A172 (cell line): Measurements from ENCODE around the gene NMRK2. TPM values are rescaled to one million over a fixed set of nuclear protein-coding genes. Genes with fewer than 3 reads are reported as not detected.
"Not testable (repeated sequence)": the region's sequence is repeated elsewhere in the genome, so short reads cannot be mapped to it uniquely, and the experiment has no call there.

Experiments
- DNase-seq: peaks from one replicate; pipeline ENCODE4 v3.0.0-alpha.2; 2015; ENCODE audit warnings: low spot score
- total RNA-seq: library from RNA; depleted of rRNA; stranded (reverse); fragments of >200 nt; shearing (Covaris generic); gene quantifications from 2 replicates; pipeline ENCODE4 v1.2.3, GENCODE V29; 2014

The NMRK2 gene
- total RNA-seq, 1 experiment from 2014 or later = not detected

DNA sequence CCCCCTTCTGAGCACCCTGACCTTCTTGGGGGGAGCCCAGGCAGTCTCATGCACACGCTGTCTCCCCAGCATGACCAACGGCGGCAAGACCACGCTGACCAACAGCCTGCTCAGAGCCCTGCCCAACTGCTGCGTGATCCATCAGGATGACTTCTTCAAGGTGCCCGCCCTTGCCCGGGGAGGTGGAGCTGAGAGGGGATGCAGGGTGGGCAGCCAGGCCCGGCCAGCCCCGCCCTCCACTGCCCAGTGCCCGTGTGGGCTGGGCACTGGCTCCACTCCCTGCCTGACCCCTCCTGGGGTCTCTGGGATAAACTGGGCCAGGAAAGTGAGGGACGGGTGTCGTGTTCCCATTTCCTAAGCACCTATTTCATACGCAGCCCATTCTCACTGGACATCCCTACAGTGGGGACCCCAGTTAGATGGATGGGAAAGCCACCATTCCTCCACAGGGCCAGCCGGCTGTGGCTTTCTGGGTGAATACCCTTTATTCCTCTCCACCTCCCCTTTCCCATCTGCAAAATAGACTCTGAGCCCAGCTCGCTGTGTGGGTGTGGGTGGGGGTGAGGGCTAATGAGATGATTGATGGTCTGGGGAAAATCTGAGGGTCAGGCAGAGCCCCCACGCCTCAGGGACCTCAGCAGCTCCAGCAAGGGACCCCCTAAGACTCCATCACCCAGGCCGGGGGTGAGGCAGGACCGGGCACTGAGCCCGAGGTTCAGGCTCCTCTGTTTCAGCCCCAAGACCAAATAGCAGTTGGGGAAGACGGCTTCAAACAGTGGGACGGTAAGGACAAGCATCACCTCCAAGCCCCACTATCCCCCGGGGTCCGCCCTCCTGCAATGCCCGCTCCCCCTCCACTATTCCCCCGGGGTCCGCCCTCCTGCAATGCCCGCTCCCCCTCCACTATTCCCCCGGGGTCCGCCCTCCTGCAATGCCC, 3.9 kb downstream of the NMRK2 start:
- no peak for DNase-seq

DNA sequence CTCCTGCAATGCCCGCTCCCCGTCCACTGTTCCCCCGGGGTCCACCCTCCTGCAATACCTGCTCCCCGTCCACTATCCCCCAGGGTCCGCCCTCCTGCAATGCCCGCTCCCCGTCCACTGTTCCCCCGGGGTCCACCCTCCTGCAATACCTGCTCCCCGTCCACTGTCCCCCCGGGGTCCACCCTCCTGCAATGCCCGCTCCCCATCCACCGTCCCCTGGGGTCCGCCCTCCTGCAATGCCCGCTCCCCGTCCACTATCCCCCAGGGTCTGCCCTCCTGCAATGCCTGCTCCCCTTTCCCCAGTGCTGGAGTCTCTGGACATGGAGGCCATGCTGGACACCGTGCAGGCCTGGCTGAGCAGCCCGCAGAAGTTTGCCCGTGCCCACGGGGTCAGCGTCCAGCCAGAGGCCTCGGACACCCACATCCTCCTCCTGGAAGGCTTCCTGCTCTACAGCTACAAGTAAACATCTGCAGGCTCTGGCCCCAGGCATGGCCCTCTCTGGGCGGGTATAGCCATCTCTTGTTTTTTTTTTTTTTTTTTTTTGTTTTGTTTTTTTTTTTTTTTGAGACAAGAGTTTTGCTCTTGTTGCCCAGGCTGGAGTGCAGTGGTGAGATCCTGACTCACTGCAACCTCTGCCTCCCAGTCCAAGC, 5.6 kb downstream of the NMRK2 start:
- not testable (repeated sequence) for DNase-seq

DNA sequence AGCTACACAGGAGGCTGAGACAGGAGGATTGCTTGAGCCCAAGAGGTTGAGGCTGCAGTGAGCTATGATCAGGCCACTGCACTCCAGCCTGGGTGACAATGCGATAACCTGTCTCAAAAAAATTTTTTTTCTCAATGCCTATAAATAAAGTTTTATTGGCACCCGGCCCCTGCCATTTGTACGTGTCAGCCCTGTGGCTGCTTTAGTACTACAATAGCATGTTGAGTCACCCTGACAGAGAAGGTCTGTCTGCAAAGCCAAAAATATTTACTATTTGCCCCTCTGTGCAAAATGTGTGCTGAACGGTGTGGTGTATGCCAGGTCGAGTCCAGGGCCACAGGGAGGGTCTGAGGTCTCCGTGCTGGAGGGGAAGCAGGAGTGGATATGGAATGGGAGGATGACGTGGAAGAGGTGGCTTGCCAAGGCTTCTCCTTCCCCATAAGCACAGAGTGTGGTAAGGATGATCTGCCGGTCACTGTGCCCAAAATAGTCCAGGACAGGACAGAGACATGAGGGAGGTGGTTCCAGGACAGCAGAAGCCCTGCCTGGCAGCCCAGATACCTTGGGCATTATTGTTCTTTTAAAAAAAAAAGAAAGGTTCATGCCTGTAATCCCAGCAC, 10.0 kb downstream of the NMRK2 start:
- no peak for DNase-seq

DNA sequence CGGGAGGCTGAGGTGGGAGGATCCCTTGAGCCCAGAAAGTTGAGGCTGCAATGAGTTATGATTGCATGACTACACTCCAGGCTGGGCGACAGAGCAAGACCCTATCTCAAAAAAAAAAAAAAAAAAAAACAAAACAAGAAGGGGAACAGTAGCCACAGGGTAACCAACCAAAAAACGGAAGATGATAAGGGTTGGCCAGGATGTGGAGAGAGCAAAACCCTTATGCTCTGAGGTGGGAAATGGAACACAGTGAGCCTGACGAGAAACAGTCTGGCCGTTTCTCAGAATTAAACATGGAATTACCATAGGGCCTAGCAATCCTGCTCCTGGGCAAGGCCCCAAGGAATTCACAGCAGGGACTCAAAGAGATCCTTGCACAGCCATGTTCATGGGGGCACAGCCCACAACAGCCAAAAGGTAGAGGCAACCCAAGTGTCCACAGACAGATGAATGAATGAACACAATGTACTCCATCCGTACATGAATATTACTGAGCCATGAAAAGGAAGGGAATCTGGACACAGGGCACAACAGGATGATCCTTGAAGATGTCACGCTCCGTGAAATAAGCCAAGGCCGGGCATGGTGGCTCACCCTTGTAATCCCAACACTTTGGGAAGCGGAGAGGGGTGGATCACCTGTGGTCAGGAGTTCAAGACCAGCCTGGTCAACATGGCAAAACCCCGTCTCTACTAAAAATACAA, 11.3 kb downstream of the NMRK2 start:
- no peak for DNase-seq

DNA sequence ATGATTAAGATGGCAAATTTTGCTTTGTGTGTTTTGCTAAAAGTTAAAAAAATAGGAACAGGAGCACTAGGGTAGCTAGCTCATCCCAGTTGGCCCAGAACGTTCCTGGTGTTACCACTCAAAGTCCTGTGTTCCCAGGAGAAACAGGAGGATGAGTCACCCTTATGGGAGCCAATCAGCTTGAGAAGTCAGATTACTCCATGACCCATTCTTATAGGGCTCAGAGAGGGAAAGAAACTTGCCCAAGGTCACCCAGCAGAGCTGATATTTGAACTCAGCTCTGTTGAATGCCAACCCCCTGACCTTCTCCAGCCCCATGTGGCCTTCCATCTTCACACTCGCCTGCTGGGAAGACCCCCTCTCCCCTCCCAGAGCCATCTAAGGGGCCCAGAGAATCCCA, 13.0 kb downstream of the NMRK2 start:
- no peak for DNase-seq

DNA sequence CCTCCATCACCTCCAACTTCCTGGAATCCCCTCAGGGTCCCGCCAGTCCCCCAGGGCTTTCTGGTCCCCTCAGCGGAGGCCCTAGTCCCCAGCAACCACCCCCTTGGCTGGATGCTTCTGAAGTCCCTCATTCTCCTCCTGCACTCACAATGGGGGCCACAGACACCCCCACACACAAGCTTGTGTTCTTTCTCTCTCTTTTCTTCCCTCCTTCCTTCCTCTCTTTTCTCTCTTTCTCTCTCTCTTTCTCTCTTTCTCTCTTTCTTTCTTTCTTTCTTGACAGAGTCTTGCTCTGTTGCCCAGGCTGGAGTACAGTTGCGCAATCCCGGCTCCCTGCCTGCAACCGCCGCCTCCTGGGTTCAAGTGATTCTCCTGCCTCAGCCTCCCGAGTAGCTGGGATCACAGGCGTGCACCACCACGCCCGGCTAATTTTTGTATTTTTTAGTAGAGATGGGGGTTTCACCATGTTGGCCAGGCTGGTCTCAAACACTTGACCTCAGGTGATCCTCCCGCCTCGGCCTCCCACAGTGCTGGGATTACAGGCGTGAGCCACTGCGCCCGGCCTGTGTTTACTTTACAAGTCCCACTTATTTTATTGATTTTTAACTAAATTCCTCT, 14.6 kb downstream of the NMRK2 start:
- not testable (repeated sequence) for DNase-seq

DNA sequence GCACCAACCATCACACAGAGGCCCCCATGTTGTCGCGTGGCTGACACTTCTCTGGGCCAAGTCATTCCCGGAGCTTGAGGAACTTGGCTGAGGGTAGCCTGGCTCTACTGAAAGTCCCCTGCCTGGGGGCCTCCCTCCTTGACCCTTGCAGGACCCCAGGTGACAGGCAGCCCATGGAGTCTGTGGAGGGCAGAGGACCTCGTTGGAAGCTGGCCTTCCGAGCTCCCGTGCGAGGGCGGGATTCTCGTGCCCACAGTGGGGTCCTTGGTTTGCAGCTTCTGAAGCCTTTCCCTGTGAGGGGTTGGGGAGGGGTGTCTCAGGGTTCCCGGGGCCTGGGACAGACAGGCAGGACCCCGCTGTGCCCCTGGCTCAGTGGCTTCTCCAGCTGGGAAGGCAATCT, 16.4 kb downstream of the NMRK2 start:
- DNase-seq = no peak

DNA sequence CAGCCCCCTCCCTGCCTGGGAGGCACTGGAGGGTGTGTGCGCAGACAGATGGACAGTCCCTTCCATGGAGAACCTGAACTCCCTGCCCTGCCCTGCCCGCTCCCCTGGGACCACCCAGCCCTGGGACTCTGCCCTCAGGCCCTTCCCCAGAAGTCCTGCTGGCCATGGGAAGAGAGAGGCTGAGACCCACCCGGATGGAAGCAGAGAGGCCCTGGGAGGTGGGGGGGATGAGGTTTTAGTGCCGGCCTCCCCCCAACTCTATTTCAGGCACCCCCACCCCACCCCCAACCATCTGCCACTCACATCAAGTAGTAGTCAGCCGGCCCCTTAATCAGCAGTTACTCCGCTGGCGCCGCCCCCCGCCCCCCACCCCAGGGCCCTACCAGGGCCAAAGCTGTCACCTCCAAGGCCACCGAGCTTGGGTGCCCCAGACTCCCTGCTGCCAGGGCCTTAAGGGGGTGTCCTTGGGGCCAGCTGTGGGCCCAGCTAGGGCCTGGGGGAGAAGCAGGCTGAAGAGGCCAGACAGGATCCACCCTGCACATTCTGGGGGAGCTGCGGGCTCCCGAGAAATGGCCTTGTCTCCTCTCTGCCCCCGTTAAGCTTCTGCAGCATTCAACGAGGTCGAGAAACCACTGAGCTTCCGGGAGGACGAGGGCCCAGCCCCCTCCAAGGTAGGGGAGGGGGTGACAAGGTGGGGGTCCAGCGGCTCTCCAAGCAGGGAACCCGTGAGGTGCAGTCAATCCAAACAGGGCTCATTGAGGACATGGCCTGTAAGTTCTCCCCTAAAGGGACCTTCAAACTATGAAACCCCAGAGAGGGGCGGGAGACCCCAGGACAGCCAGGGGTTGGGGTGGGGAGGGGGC, 17.4 kb downstream of the NMRK2 start:
- DNase-seq = no peak

DNA sequence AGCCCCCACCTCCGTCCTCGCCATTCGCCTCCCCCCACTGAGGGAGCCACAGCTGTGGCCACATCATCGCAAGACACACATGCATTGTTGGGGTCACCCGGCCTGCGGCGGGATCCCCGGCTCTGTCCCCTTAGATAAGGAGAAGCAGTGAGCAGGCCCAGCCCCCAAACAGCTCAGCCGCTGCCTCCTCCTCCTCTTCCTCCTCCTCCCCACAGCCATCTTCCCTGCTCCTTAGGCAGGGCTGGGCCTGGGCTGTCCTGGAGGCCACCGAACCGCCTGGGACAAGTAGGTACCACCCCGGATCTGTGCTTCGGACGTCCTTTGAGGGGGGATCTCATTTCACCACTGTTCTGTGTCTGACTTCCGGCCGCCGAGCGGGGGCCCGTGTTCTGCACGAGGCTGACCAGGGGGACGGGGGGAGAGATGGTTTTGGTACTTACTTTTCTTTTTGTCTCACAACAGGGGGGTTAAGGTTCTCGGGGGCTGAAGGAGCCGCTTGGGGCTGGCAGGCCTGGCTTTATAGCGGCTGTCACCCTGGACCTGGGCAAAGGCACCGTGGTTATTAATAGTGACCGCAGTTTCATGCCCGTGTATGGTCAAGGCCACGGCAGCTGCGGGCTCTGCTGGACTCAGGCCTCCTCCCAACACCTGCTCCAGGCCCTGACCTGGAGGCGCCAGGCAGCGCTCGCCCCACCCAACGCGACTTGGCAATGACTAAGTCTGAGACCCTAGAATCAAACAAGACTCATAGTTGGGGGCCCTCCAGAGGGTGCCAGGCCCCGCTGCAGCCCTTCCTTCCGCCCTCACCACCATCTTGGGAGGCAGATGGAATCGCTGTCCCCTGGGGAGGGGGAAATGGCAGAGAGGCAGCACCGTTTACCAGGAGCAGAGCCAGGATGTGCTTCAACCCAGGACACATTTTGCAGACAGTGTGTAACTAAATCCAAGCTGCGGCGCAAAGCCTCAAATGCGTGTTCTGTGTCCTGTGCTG, 18.3 kb downstream of the NMRK2 start:
- DNase-seq = no peak

DNA sequence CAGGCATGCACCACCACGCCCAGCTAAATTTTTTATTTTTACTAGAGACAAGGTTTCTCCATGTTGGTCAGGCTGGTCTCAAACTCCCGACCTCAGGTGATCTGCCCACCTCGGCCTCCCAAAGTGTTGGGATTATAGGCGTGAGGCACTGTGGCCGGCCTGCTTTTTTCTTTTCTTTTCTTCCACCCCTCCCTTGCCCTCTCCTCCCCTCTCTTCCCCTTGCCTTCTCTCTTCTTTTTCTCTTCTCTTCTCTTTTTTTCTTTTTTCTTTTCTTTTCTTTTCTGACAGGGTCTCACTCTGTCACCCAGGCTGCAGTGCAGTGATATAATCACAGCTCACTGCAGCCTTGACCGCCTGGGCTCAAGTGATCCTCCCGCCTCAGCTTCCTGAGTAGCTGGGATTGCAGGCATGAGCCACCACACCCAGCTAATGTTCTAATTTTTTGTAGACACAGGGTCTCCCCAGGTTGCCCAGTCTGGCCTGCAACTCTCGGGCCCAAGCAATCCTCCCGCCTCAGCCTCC, 19.9 kb downstream of the NMRK2 start:
- DNase-seq = not testable (repeated sequence)

DNA sequence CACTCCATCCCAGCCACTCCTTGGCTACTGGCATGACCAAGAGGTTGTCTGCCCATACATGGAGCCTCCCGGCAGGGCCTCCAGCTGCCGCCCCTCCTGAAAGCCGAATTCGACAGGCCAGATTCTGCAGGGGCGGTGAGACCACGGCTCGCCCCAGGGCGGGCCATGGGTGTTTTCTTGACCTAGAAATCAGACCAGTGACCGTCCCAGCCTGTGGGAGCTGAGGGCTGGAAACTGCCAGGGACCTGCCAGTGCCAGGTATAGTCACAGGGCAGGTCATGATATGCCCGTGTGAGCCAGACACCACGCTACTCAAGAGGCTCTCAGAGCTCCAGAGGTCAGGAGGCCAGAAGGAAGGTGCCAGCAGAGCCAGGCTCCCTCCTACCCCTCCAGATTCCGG, 21.2 kb downstream of the NMRK2 start:
- DNase-seq = no peak

DNA sequence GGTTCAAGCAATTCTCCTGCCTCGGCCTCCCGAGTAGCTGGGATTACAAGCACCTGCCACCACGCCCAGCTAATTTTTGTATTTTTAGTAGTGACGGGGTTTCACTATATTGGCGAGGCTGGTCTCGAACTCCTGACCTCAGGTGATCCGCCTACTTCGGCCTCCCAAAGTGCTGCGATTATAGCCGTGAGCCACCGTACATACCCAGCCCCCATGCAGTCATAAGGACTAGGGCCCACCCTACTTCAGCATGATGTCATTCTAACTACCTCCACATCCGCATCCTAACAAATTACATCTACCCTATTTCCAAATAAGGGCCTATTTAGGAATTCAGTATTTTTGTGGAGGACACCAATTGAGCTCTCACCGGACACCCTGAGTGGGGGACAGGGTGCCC, 22.4 kb downstream of the NMRK2 start:
- DNase-seq = not testable (repeated sequence)

DNA sequence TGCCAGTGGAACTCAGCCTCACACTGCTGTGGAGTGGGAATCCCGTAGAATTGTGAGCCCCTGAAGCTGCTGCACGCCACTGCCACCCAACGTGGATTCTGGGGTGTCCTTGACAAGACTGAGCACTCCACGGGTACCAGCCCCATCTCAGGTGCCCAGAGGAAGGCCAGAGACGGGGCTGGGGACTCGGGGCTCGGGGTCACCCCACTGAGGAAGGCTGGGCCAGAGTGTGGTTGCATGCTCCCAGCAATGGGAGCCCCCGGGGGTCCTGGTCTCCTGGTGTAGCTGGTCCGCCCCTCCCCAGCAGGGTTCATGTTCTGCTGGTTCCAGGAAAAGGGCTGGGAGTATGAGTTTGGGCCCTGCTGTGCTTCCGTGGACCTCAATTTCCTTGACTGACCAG, 22.8 kb downstream of the NMRK2 start:
- no peak for DNase-seq

DNA sequence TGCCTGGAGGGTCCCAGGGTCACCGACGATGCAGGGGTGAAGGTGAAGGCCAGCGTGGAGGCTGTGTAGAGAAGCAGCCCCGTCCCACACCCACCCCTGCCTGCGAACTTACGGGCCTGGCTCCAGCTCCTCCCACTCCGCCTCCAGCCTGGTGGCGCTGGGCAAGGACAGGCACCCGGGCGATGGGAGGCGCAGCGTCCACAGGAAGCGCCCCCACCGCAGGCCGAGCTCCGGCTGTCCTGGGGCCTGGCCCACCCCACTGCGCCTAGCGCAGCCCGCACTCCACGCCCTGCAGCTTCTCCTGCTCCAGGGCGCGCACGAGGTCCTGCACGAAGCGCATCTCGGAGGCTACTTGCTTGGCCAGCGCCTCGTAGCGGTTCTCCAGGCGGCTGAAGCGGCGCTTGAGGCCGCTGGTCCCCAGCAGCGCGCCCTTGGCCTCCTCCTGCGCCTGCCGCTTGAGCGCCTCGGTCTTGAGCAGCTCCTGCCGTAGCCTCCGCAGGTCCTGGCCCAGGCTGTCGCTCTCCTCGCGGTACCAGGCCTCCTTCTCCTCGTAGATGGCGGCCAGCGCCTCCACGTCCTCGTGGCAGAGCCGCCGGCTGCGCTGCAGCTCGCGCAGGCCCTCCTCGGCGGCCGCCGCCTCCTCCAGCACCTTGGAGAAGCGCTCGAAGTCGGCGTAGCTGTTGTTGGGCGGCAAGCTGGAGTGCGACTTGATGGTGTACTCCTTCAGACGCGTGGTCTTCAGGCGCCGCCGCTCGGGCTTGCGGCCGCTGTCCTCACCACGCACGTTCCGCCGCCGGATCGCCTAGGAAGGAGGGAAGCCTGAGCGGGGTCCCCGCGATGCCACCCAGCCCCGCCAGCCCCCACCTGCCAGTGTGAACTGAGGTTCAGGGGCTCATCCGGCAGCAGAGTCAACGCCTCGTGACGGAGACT, 26.2 kb downstream of the NMRK2 start:
- DNase-seq = no peak

DNA sequence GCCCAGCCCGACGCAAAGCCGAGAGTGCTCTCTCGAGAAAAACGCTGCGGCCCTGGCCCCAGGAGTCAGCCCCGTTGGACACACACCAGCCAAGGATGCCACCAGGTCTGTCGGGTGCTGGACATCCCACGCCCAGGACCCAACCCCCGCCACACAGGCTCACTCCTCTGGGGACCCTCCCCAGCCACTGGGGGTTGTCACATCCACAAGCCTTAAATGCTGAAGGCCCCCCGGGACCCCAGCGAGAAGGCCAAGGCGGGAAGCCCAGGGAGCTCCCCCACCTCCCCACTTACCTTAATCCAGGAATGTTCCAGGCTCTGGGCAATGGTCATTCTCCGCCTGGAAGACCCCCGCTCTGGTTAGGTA, 26.9 kb downstream of the NMRK2 start:
- no peak for DNase-seq

DNA sequence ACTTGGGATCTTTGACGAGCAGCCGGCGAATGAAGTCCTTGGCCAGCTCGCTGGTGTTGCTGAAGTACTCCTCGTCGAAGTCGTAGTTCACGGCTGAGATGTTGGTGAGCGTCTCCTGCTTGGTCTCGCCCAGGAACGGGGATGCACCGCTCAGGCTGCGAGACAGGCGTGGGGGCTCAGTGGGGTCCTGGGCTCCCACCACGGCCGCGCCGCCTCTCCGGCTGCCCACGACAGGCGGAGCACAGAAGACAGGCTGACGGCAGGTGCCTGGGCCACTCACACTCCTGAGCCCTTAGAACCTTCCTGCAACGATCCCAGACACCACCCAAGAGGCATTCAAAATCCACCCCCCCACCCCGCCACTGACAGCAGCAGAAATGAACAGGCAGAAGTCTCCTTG, 28.1 kb downstream of the NMRK2 start:
- no peak for DNase-seq

DNA sequence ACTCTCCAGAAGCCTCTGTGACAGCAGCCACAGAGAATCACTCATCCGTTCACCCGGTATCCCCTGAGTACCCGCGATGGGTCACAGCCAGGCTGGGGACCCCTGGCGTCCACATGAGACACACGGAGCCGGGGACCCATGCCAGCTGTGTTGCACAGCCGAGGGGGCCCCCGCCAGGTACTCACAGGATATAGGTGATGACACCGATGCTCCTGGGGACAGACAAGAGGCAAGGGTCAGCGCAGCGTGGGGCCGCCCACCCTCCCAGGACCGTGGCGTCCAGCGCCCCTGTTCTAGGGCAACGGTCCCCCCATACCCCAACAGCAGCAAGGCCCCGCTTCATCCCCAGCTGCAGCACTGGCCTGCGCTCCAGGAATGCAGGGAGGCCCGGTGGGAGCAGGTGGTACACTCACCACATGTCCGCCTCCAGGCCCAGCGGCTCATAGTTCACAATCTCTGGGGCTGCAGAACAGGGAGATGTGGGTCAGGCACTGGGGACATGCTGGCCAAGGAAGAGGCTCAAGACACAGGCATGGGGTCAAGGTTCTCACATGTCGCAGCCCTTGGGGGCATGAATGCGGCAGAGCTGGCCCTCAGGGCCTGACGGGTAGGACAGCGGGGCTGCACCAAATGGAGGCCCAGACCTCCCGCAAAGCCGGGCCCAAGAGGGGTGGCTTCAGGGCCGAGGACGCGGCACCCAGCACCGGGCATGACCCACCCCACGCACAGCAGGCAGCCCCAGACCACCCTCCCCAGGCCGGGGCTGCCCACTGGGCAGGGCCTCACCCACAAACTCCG, 30.8 kb downstream of the NMRK2 start:
- no peak for DNase-seq
